Upper lobe of right lung (tissue), 1 donor: Measurements from ENCODE around the gene GRID1. TPM values are rescaled to one million over a fixed set of nuclear protein-coding genes. Genes with fewer than 3 reads are reported as not detected.

Experiments
- ATAC-seq: fragments of 200-7000 bp; cut with Tn5 transposase; one replicate; pipeline ENCODE4 v1.9.1; 2020; ENCODE audit warnings: mild to moderate bottlenecking, moderate library complexity
- DNase-seq: peaks from one replicate; pipeline ENCODE4 v3.0.0-alpha.2; 2020
- H3K27ac ChIP-seq: fragments of 200-600 bp; one replicate; pipeline ENCODE4 v1.8.0; 2022
- H3K27me3 ChIP-seq: fragments of 200-600 bp; one replicate; pipeline ENCODE4 v1.8.0; 2022; ENCODE audit warnings: mild to moderate bottlenecking
- H3K36me3 ChIP-seq: fragments of 200-600 bp; one replicate; pipeline ENCODE4 v1.8.0; 2022
- H3K4me1 ChIP-seq: fragments of 200-600 bp; one replicate; pipeline ENCODE4 v1.8.0; 2022
- H3K4me3 ChIP-seq: fragments of 200-600 bp; one replicate; pipeline ENCODE4 v1.8.0; 2022; ENCODE audit warnings: mild to moderate bottlenecking
- H3K9me3 ChIP-seq: fragments of 200-600 bp; one replicate; pipeline ENCODE4 v1.8.0; 2022
- CTCF ChIP-seq: fragments of 200-600 bp; IDR thresholded peaks from one replicate; pipeline ENCODE4 v1.8.0; 2022; ENCODE audit warnings: antibody characterized with exemption
- intact Hi-C: fragments of 100-400 bp; cut with DNase I; formaldehyde crosslinking; loops from one replicate; pipeline ENCODE4 v1.11.0; 2022
- total RNA-seq: library from RNA; stranded (reverse); fragmentation: NEBNext Ultra II Directional; extraction: Animal tissue kit (Norgen Biotek cat#: 25700); gene quantifications from one replicate; pipeline ENCODE4 v1.2.1, GENCODE V29; 2021
- donor health status: DM: no; HTN: yes; CAD: no; lungs with severe emphysema.

GRID1 gene
- total RNA-seq, 1 donor from 2014 or later: 3.0 TPM

DNA sequence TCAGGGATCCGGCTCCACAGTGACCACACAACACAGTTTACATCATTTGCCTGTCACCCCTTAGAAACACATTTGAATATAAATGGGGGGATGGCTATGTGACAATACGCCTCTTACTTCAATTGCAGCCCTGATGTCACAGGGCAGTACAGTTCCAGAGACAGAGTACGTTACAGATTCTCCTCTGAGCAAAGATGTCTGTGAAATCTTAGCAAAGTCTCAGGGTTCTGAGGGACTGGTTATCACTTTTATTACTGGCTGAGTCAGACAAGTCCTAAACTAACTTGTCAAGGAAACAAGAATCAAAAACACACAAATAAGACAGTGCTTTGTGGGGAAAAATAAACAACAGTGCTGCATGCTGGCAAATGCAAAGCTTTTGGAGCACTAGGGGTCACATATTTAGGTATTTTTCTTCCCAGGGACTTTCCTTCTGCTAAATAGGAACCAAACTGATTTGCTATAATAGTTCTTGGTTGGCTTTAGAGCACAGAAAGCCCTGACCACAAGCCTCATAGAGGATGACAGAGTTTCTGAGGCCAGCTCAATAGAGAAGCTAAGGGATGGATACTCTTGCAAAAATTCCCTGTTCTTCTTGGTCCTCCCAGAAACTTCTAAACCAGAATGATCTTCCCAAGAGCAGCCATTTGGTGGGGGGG, 501.6 kb downstream of the GRID1 start:
- Histone ChIP-seq H3K27me3 (no peaks in the 10 kb centered on the region), H3K9me3 (no peaks in the 10 kb centered on the region), H3K4me3 (no peak overlapping the region), H3K4me1 (no peaks in the 10 kb centered on the region), H3K36me3 (no peaks in the 10 kb centered on the region), H3K27ac (no peak overlapping the region)
- intact Hi-C loops: no loop called here
- ATAC-seq (no peak), DNase-seq (no peak)
- TF ChIP-seq CTCF: no peak

DNA sequence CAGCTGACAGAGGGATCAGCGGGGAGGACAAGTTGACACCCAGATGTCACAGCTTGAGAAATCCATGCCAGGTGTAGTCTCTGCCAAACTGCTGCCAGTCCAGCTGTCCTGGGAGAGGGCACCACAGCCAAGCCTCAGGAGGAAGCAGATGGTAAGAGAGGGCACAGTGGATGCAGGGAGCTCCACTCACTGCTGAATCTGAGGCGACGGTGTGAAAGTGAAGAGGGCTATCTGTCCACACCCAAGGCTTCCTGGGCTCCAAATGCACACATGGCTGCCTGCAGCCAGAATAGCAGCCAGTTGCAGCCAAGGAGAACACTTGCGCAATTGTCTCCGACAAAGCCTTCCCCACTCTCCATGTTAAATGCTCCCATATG, 502.4 kb downstream of the GRID1 start:
- no peaks in the 10 kb centered on the region for H3K9me3 ChIP-seq
- no peak for ATAC-seq

DNA sequence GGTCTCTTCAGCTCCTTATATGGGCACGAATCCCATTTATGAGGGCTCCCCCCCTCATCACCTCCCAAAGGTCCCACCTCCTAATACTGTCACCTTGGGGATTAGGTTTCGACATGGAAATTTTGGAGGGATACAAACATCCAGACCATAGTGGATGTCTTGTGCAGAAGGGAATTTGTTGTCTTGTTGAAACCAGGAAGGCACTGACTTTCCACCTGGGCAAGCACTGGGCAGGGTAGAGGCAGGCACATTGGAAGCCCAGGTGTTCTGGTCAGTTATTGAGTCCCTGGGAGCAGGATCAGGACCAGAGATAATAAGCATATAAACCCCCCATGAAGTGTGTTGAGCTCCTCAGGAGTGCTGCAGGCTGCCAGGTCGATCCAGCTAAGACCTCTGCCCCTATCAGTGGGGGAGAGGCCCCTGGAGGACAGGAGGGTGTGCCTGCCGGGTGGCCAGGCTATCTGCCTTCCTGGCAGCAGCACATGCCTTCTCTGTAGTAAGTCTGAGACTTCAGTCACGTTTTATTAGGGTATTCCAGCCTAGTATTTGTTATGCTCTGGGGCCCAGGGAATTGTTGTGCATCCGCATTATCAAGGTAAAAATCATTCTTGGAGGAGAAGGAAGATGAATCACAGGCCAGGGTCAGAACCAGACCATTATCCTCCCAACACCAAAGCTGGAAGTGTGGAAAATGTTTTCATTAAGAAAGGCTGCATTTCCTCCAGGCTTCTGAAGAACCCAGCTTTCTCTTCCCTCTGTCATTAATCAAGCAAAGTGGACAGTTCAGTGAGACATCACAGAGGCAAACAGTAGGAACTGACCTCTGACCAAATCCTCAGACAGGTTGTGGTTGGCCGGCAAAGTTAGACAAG, 503.1 kb downstream of the GRID1 start:
- Histone ChIP-seq H3K4me1 (no peaks in the 10 kb centered on the region), H3K27ac (no peak overlapping the region), H3K27me3 (no peaks in the 10 kb centered on the region), H3K36me3 (no peaks in the 10 kb centered on the region), H3K4me3 (no peak overlapping the region), H3K9me3 (no peaks in the 10 kb centered on the region)
- no peak for ATAC-seq
- intact Hi-C loops: no loop called here
- DNase-seq: no peak
- no peak for TF ChIP-seq CTCF

More for the DNA sequence above, 502.4 kb downstream of the GRID1 start:
- Histone ChIP-seq H3K4me1 (no peaks in the 10 kb centered on the region), H3K27ac (no peak overlapping the region), H3K27me3 (no peaks in the 10 kb centered on the region), H3K36me3 (no peaks in the 10 kb centered on the region), H3K4me3 (no peak overlapping the region)
- no peak for TF ChIP-seq CTCF
- DNase-seq: no peak
- intact Hi-C loops: no loop called here

GRCh38 chr10:85862771-85863170, 503.8 kb downstream of the GRID1 start:
- Histone ChIP-seq H3K9me3 (no peaks in the 10 kb centered on the region), H3K27me3 (no peaks in the 10 kb centered on the region), H3K27ac (no peak overlapping the region), H3K4me3 (no peak overlapping the region), H3K36me3 (no peaks in the 10 kb centered on the region), H3K4me1 (no peaks in the 10 kb centered on the region)
- intact Hi-C loops: no loop called here
- DNase-seq: no peak
- no peak for TF ChIP-seq CTCF
- no peak for ATAC-seq

- H3K9me3 ChIP-seq: no peaks in the 10 kb centered on the region
- intact Hi-C loops: no loop called here
- H3K36me3 ChIP-seq: no peaks in the 10 kb centered on the region
- H3K4me3 ChIP-seq: no peak overlapping the region
- TF ChIP-seq CTCF: no peak
- no peaks in the 10 kb centered on the region for H3K27me3 ChIP-seq
- H3K27ac ChIP-seq: no peak overlapping the region
- ATAC-seq (no peak), DNase-seq (no peak)
- H3K4me1 ChIP-seq: no peaks in the 10 kb centered on the region
Observed at GRCh38 chr10:85861513-85862197, 504.9 kb downstream of the GRID1 start.
